Erythroblast (primary cell): ENCODE data around the gene HOMER1.
"Not testable (repeated sequence)": the region's sequence is repeated elsewhere in the genome, so short reads cannot be mapped to it uniquely, and the experiment has no call there.

Experiments used
- DNase-seq, 2 experiments: peaks; one replicate each; lab custom pipeline; 2025; lab: John Stamatoyannopoulos, UW
- GATA1 ChIP-seq: IDR thresholded peaks from 2 replicates; pipeline ENCODE4 v1.6.1; 2011; ENCODE audit warnings: low read depth, mild to moderate bottlenecking, control low read depth, low read length, moderate library complexity
- POLR2A ChIP-seq: IDR thresholded peaks from 2 replicates; pipeline ENCODE4 v1.6.1; 2011; ENCODE audit warnings: mild to moderate bottlenecking, low read length

Gene HOMER1

DNA sequence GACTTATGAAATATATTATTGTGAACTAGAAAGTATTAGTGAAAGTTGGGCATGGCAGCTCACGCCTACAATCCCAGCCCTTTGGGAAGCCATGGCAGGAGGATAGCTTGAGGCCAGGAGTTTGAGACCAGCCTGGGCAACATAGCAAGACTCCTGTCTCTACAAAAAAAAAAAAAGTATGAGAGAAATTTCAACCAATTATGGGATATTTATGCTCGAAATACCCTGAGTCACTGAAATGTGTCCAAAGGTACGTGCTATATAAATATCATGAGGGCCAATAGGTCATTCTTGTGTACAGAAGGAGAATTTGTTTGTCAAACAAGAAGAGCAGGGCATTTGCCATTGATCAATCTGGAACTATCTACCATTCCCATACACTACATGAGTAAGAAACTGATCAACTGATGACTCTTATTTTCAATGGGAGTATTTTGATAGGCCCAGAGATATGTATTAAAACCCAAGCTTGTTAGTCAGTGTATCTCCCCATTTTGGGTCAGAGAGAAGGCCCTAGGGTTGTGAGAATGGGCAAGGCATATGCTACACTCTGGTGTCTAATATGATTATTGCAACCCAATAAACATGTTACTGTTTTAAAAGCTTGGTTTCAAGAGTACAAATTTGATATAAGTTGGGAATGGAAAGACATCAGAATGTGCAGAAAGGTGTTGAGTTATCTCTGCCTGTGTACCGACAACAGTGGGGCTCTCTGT lies 21.7 kb upstream of the HOMER1 start:
- no peak for DNase-seq

DNA sequence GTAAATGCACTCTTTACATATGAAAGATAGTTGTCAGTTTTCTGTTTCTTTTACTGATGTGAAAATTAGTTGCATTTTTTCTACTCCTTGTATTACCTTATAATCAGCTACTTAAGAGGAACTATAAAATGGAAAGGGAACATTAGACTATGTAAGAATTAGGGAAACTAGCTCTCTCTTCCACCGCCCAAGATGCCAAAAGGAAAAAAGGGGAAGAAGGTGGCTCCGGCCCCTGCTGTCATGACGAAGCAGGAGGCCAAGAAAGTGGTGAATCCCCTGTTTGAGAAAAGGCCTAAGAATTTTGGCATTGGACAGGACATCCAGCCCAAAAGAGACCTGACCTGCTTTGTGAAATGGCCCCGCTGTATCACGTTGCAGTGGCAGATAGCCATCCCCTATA lies 15.2 kb upstream of the HOMER1 start:
- TF ChIP-seq POLR2A (no peak), GATA1 (no peak)
- no peak for DNase-seq

More for the DNA sequence above, 21.7 kb upstream of the HOMER1 start:
- TF ChIP-seq POLR2A (no peak), GATA1 (no peak)

DNA sequence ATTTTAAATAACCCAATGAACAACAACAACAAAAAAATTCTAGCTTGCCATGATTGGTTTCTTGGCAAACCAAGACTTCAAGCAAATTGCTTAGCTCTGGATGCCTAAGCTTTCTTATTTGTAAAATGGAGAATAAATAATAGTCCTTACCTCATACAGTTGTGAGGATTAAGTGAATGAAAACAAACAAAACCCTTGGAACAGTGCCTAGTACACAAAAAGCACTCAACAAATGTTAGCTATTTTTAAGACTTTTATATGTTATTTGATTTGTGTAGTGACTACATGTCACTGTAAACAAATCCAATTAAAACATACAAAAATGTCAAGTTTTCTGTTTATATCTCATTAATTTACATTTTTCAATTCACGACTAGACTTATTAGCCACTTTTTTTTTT lies 13.5 kb upstream of the HOMER1 start:
- TF ChIP-seq GATA1 (no peak), POLR2A (no peak)
- no peak for DNase-seq

DNA sequence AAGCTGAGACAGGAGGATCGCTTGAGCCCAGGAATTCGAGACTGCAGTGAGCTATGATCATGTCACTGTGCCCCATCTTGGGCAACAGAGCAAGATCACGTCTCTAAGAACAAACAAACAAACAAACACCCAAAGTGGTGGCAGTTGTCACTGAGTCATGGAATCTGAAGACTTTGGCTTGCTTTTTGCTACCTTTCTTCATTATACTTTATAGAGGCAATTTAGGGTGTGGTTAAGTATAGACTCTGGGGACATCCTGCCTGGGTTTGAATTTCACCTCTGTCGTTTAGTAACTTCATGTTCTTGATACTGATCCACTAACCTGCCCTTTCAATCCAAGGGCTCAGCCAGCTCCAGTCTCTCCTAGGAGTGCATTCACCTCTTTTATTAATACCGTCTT lies 13.0 kb upstream of the HOMER1 start:
- TF ChIP-seq GATA1 = no peak
- no peak for TF ChIP-seq POLR2A
- DNase-seq = no peak

DNA sequence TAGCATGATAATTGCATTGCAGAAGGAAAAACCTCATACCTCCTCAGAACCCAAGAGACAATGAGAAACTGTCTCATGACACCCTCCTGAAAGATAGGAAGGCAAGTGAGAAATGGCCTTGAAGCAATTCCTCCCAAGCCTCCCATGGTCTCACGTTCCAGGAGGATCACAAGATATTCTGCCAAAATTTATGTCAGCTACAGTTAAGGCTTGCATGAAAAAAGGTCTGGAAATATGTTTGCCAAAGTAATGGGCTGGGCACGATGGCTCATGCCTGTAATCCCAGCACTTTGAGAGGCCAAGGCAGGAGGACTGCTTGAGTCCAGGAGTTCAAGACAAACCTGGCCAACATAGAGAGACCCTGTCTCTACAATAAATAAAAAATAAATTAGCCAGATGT lies 12.6 kb upstream of the HOMER1 start:
- TF ChIP-seq POLR2A (no peak), GATA1 (no peak)
- DNase-seq = no peak

DNA sequence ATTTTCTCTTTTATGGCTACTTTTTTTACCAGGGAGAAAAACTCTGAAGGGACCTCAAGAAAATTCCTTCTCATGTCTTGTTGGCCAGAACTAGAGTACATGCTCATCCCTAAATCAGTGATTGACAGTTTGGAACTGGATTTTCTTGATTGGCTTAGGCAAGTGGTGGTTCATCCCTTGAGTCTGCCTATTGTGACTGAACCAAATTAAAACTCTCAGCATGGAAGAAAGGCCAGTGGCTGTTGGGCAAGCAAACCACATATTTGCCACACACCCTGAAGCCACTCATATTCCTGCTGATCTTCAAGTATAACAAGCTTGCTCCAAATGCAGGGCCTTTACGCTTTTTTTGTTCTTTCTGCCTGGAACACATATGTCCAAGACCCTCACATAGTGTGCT lies 7.2 kb upstream of the HOMER1 start:
- TF ChIP-seq GATA1 = no peak
- TF ChIP-seq POLR2A = no peak

DNA sequence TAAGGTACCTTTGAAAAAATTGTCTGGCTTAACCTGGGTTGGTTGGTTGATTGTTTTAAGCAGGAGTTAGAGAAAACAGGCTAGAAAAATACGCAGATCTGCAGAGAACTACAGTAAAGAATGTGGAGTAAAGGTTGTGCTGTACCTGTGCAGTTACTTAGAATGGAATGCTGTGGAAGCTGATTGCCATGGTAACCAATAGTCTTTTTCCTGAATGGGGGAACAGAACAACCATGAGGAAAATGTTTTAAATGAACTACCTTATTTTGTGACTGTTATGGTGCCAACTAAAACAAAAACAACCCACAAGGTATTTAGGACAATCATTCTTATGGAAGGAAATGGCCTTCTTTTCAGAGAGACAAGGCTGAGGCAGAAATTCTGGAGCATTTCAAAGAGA lies 4.8 kb upstream of the HOMER1 start:
- TF ChIP-seq GATA1 = no peak
- no peak for TF ChIP-seq POLR2A
- no peak for DNase-seq

More for the DNA sequence above, 7.2 kb upstream of the HOMER1 start:
- DNase-seq = no peak

DNA sequence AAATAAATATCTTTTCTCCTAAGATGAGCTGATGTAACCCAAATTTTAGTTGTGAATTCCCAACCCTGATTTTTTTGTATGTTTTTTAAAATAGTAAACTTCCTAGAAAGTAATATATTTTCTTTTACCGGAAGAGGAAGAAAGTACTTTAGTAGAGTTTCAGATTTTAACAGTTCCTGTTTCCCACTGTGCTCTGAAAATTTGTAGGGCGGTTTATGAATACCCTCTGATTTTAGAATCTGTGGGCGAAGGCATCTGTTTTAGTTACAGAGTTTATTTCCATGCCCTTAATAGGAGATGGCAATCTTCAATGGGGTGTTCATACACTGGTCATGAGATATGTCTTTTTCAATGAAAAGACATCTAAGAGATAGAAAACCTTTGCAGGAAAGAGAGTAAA lies 3.7 kb upstream of the HOMER1 start:
- TF ChIP-seq GATA1 = no peak
- DNase-seq = no peak

DNA sequence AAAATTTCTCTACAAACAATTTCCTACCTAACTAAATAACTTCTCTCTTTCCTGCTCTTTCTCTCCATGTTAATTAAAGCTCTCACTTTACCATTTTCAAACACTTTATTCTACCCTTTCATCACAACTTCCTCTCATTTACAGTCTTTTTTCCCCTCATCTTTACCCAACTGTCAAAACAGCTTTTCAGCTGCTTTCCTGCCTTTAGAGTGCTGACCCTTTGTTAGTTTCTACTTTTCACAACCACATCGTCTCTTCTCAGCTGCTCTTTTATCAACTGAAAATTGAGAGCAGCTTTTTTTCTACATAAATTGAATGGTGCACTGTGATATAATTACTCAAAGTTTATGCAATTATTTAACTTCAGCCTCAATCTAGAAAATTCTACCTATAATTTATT lies 3.1 kb upstream of the HOMER1 start:
- no peak for TF ChIP-seq GATA1
- TF ChIP-seq POLR2A = no peak
- DNase-seq = no peak

DNA sequence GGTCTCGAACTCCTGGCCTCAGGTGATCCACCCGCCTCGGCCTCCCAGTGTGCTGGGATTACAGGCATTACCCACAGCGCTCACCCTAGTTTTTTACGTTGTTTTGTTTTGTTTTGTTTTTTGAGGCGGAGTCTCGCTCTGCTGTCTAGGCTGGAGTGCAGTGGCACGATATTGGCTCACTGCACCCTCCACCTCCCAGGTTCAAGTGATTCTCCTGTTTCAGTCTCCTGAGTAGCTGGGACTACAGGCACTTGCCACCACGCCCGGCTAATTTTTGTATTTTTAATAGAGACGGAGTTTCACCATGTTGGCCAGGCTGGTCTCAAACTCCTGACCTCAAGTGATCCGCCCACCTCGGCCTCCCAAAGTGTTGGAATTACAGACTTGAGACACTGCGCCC lies 2.4 kb upstream of the HOMER1 start:
- not testable (repeated sequence) for DNase-seq

DNA sequence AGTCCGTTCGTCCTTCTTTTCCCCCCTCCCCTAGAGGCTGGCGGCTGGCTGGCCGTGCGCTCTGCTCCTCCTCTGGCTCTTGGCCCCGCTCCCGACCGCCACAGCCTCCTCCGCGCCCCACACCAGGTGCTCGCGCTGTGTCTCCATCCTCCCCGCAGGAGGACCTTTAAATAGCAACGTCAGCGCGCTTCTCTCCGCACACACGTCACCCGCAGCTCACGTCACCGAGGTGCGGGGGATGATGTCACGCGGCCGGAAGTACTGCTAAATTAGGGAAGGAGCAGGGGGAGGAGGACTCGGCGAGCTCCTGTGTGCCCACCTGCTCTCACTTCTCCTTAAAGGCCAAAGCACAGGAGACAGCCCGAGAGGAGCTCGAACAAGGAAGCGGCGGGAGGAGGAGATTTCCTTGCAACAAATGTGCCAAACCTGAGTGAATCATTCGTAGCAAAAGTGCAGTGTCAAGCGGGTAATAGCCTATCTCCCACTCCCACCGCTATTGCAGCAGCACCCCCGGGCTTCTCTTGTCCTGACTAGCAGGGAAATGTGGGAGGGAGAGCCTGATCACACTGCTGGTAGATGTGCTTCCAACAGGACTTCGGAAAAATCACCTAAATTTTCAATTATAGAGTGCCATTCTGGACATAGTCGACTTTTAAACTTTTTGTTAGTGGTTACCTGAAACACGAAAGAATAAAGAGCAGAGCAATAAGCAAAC lies 614 bp upstream of the HOMER1 start:
- DNase-seq = peak; percentile 94 to 95
- TF ChIP-seq POLR2A (peak; percentile 80), GATA1 (no peak)

DNA sequence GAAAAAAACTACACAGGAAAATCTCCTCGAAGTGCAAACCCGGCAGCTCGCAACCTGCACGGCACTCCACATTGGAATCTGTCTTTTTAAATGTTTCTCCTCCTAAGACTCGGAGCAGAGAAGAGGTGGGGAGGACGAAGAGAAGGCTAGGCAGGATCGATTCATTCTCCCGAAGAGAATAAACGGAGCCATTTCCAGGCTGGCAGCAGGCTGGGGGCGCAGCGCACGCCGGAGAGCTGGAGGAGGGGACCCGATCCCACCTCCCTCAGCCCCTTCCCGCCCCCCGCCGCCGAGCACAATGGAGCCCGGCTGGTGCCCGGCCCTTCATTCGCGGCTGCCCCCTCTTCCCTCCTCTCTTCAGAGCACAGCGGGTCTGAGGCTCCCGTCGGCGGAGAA lies 628 bp downstream of the HOMER1 start:
- no peak for DNase-seq

DNA sequence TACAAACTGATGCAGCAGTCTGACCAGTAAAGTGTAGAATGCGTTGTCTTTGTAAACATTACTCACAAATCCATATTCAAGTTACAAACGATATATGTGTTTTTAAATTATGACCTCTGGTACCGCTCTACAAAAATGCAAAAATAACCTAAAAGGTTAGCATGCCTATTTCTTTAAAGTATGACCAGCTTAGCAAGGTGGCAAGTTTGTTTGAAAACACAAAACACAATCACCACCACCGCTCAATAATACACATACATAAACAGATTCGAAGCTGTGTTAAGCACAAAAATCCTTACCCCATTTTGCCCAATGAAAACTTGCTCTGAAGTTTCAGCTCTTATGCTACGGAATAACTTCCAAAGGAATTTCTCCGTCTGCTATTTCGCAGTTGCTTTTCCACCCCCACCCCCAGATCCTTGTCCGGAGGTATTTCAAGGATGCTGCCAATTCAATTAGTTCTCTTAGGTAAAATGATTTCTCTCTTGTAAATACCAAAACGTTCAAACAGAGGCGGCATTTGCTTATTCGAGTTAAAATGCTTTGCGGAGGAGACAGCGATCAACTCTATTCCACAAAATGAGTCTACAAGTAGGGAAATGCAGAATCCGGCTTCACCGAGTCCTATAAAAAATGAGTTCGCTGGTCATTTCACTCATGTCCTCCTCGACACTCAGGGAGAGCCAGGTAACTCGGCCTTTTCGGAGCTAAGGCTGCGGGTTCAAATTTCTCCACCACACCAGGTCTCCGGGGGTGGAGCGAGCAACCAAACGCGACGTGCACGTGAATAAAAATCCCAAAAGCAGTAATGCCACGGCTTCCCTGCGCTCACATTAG lies 1.2 kb downstream of the HOMER1 start:
- DNase-seq = peak; percentile 30 to 42
- TF ChIP-seq POLR2A = no peak
- no peak for TF ChIP-seq GATA1

More for the DNA sequence above, 628 bp downstream of the HOMER1 start:
- no peak for TF ChIP-seq GATA1
- no peak for TF ChIP-seq POLR2A

DNA sequence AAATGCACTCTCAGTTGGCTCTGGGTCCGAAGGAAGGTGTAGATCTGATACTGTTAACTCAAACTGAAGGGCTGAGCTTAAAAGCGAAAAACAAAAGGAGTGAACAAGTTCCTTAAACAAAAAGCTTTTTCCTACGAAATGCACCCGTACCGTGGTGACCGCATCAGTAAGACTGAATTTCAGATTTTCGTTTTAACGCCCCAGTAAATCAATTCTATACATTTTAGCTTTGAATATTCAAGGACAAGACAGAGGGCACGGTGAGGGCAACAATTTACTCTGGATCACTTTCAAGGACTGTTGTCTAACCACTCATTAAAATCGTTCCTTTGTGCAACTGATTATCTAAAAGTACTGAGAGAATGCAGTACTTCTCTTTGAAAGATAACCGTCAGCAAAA lies 1.9 kb downstream of the HOMER1 start:
- DNase-seq = peak; percentile 9 to 26
- TF ChIP-seq GATA1 = no peak
- no peak for TF ChIP-seq POLR2A
